ENCODE measurements around the gene IRAK4.

GRCh38 chr12:43749016-43749415, 9.7 kb upstream of the IRAK4 start:
- TF ChIP-seq CTCF (IDR thresholded peaks at IDR 0.05) (no peak), POLR2A (IDR thresholded peaks at IDR 0.05) (no peak)

Measured in uterus (tissue), 2 donors.